Measurements from ENCODE around the gene ZNRF1. TPM values are rescaled to one million over a fixed set of nuclear protein-coding genes. Genes with fewer than 3 reads are reported as not detected.

The ZNRF1 gene
- total RNA-seq, 4 donors from 2014 or later = 12.8 to 24.1 (median 19.0) TPM

DNA sequence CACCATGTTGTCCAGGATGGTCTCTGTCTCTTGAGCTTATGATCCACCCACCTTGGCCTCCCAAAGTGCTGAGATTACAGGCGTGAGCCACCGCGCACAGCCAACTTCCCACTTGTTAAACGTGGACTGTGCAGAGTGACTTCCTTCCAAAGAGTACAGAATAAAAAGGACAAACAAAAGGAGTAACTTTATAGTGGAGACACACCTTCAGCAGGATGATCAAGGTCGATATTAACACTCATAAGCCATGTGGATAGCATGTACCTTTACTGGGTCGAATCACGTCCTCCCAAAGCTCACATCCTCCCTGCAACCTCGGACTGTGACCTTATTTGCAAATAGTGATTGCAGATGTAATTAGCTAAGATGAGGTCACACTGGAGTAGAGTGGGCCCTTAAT, 139.4 kb downstream of the ZNRF1 start:
- ATAC-seq = no peak
- no peaks in the 10 kb centered on the region for H3K27me3 ChIP-seq

DNA sequence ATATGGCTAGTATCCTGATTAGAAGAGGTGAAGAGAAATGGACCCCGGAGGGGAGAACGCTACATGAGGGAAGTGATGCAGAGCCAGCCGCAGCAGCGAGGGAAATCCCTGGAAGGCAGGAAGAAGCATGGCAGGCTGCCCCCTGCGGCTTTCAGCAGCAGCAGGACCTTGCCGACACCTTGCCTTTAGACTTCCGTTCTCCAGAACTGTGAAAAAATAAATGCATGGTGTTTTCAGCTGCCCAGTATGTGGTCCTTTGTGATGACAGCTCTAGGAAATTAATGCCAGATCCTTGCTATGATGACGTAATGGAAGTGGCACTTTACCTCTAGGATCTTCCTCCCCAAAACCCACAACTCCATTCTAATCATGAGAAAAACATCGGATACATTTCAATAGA, 139.8 kb downstream of the ZNRF1 start:
- Histone ChIP-seq H3K27me3 (no peaks in the 10 kb centered on the region), H3K4me1 (no peaks in the 10 kb centered on the region), H3K4me3 (no peak overlapping the region), H3K36me3 (no peaks in the 10 kb centered on the region), H3K9me3 (no peaks in the 10 kb centered on the region), H3K27ac (no peak overlapping the region)
- no peak for TF ChIP-seq POLR2AphosphoS5 (IDR thresholded peaks at IDR 0.05)
- no peak for TF ChIP-seq EP300 (IDR thresholded peaks at IDR 0.05)
- TF ChIP-seq, protein P1, sequence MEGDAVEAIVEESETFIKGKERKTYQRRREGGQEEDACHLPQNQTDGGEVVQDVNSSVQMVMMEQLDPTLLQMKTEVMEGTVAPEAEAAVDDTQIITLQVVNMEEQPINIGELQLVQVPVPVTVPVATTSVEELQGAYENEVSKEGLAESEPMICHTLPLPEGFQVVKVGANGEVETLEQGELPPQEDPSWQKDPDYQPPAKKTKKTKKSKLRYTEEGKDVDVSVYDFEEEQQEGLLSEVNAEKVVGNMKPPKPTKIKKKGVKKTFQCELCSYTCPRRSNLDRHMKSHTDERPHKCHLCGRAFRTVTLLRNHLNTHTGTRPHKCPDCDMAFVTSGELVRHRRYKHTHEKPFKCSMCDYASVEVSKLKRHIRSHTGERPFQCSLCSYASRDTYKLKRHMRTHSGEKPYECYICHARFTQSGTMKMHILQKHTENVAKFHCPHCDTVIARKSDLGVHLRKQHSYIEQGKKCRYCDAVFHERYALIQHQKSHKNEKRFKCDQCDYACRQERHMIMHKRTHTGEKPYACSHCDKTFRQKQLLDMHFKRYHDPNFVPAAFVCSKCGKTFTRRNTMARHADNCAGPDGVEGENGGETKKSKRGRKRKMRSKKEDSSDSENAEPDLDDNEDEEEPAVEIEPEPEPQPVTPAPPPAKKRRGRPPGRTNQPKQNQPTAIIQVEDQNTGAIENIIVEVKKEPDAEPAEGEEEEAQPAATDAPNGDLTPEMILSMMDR (IDR thresholded peaks at IDR 0.05) = no peak
- no peak for TF ChIP-seq POLR2A (IDR thresholded peaks at IDR 0.05)
- ATAC-seq = no peak
- 60 to 66% methylated on average over 7 to 9 of the region's 9 CpGs for WGBS, 2 donors (ENCODE audit: low coverage in 1 of 2)

More for the DNA sequence above, 139.4 kb downstream of the ZNRF1 start:
- no peaks in the 10 kb centered on the region for H3K9me3 ChIP-seq
- H3K4me1 ChIP-seq = no peaks in the 10 kb centered on the region
- no peak overlapping the region for H3K27ac ChIP-seq
- TF ChIP-seq EP300 (IDR thresholded peaks at IDR 0.05) = no peak
- TF ChIP-seq, protein P1 (IDR thresholded peaks at IDR 0.05) = no peak
- no peak for TF ChIP-seq POLR2AphosphoS5 (IDR thresholded peaks at IDR 0.05)
- TF ChIP-seq POLR2A (IDR thresholded peaks at IDR 0.05) = no peak
- no peak overlapping the region for H3K4me3 ChIP-seq
- H3K36me3 ChIP-seq = no peaks in the 10 kb centered on the region
- WGBS, 2 donors (ENCODE audit: low coverage in 1 of 2) = 64 to 74% methylated on average over 4 of the region's 8 CpGs

DNA sequence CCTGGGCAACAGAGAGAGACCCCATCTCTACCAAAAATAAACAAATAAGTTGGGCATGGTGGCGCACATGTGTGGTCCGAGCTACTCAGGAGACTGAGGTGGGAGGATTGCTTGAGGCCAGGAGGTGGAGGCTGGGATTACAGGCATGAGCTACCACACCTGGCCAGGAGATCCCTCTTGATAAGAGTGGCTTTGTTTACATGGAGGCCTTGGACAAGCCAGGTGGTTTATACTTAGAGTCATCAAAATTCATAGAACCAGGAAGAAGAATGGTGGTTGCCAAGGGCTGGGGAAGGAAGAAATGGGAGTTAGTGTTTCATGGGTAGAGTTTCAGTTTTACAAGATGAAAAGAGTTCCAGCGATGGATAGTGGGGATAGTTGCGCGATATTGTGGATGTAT, 140.7 kb downstream of the ZNRF1 start:
- ATAC-seq = no peak
- no peaks in the 10 kb centered on the region for H3K9me3 ChIP-seq
- no peaks in the 10 kb centered on the region for H3K27me3 ChIP-seq
- 96 to 100% methylated on average over 5 of the region's 5 CpGs for WGBS, 2 donors (ENCODE audit: low coverage in 1 of 2)
- H3K36me3 ChIP-seq = no peaks in the 10 kb centered on the region
- no peaks in the 10 kb centered on the region for H3K4me1 ChIP-seq
- H3K4me3 ChIP-seq = no peak overlapping the region
- no peak overlapping the region for H3K27ac ChIP-seq
- TF ChIP-seq EP300 (IDR thresholded peaks at IDR 0.05) (no peak), POLR2A (IDR thresholded peaks at IDR 0.05) (no peak), POLR2AphosphoS5 (IDR thresholded peaks at IDR 0.05) (no peak)
- TF ChIP-seq, protein P1 (IDR thresholded peaks at IDR 0.05) = no peak

DNA sequence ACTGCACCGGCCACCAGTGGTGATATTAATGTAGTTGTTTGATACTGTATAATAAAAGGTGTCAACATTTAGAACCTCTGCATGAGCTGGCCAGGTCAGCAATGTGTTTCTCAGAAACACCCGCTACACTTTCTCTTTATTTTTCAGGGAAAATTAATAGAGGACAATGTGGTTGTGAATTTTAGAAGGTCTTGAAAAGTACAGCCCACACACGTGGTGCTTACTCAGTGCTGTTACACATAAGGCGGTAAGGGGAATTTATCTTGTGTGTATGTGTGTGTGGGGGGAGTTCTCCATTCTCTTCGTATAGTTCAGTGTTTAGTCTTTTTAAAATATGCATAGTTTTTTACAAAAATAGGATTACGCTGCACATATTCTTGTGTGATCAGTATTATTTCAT, 145.1 kb downstream of the ZNRF1 start:
- Histone ChIP-seq H3K4me1 (peaks cover 0 to 1% (median 0%) of the 10 kb centered on the region in 3 donors), H3K27me3 (no peaks in the 10 kb centered on the region), H3K9me3 (peaks cover 0 to 8% (median 0%) of the 10 kb centered on the region in 3 donors), H3K27ac (no peak overlapping the region), H3K36me3 (no peaks in the 10 kb centered on the region), H3K4me3 (no peak overlapping the region)
- no peak for ATAC-seq
- no peak for TF ChIP-seq POLR2A (IDR thresholded peaks at IDR 0.05)
- no peak for TF ChIP-seq EP300 (IDR thresholded peaks at IDR 0.05)
- TF ChIP-seq, protein P1 (IDR thresholded peaks at IDR 0.05) = no peak
- TF ChIP-seq POLR2AphosphoS5 (IDR thresholded peaks at IDR 0.05) = no peak
- WGBS, 2 donors (ENCODE audit: low coverage in 1 of 2) = 57 to 66% methylated on average over 5 of the region's 6 CpGs

DNA sequence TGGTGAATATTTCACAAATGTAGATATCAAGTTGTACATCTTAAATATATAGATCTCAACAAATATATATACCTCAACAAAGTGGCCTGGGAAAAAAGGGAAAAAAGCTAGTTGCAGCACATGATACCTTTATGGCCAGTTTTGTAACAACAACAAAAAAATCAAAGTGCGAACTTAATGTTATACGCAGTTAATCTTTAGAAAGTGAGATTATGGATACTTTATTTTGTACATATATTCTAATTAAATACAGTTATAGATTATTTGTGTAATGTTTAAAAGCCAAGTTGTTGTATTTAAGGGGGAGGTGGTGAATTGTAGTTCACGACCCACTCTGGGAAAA, 149.1 kb downstream of the ZNRF1 start:
- H3K4me1 ChIP-seq = peaks cover 0 to 12% (median 0%) of the 10 kb centered on the region in 3 donors
- TF ChIP-seq POLR2AphosphoS5 (IDR thresholded peaks at IDR 0.05) = no peak
- TF ChIP-seq, protein P1 (IDR thresholded peaks at IDR 0.05) = no peak
- no peak for TF ChIP-seq EP300 (IDR thresholded peaks at IDR 0.05)
- no peak for TF ChIP-seq POLR2A (IDR thresholded peaks at IDR 0.05)
- H3K36me3 ChIP-seq = peaks cover 0 to 12% of the 10 kb centered on the region in 2 donors
- peak overlapping the region in 3 of 4 donors; percentile 96 to 99 (median 98) for H3K27ac ChIP-seq
- H3K9me3 ChIP-seq = peaks cover 0 to 27% (median 0%) of the 10 kb centered on the region in 3 donors
- ATAC-seq = no peak
- H3K4me3 ChIP-seq = peak overlapping the region in 1 of 2 donors; percentile 97
- no peaks in the 10 kb centered on the region for H3K27me3 ChIP-seq
- WGBS, 2 donors (ENCODE audit: low coverage in 1 of 2) = 50 to 53% methylated on average over 3 of the region's 3 CpGs
